ENCODE results near the gene PIPOX.

- no peak for TF ChIP-seq POLR2A (IDR thresholded peaks at IDR 0.05)
- TF ChIP-seq CTCF (IDR thresholded peaks at IDR 0.05) = no peak
Observed at GRCh38 chr17:29071303-29071702, 28.4 kb downstream of the PIPOX start.
